Measurements from ENCODE around the gene PLXNB3. TPM values are rescaled to one million over a fixed set of nuclear protein-coding genes. Genes with fewer than 3 reads are reported as not detected.

Gene PLXNB3
- polyA plus RNA-seq, 1 donor from 2014 or later = 0.48 TPM

DNA sequence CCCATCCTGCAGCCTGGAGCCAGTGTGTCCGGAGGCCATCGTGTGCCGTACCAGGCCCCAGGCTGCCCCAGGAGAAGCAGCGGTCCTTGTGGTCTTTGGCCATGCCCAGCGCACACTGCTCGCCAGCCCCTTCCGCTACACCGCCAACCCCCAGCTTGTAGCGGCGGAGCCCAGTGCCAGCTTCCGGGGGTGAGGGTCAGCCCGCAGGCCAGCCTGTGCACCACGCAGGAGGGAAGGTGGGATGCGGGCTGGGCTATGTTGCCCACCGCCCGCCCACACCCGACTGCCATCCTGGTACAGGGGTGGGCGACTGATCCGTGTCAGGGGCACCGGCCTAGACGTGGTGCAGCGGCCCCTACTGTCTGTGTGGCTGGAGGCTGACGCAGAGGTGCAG is 9.2 kb downstream of the PLXNB3 start:
- no peak overlapping the region for H3K27ac ChIP-seq (ENCODE audit: low read length)
- H3K79me2 ChIP-seq (replicated peaks; ENCODE audit: insufficient read depth, low read length) = no peaks in the 10 kb centered on the region
- H3K36me3 ChIP-seq (ENCODE audit: insufficient read depth, low read length) = no peaks in the 10 kb centered on the region
- H3K9me2 ChIP-seq (ENCODE audit: insufficient read depth, low read length) = no peaks in the 10 kb centered on the region
- H3F3A ChIP-seq (ENCODE audit: insufficient read depth, low read length, poor library complexity, severe bottlenecking) = no peaks in the 10 kb centered on the region
- H3K4me2 ChIP-seq (ENCODE audit: low read length) = no peak overlapping the region
- no peaks in the 10 kb centered on the region for H4K20me1 ChIP-seq (ENCODE audit: insufficient read depth)
- H3K4me3 ChIP-seq (ENCODE audit: low read length) = no peak overlapping the region
- H3K9ac ChIP-seq (ENCODE audit: low read length) = no peak overlapping the region
- H2AFZ ChIP-seq (ENCODE audit: low read depth, low read length) = no peak overlapping the region
- H3K9me3 ChIP-seq (ENCODE audit: low read length) = no peaks in the 10 kb centered on the region
- TF ChIP-seq, protein P1, sequence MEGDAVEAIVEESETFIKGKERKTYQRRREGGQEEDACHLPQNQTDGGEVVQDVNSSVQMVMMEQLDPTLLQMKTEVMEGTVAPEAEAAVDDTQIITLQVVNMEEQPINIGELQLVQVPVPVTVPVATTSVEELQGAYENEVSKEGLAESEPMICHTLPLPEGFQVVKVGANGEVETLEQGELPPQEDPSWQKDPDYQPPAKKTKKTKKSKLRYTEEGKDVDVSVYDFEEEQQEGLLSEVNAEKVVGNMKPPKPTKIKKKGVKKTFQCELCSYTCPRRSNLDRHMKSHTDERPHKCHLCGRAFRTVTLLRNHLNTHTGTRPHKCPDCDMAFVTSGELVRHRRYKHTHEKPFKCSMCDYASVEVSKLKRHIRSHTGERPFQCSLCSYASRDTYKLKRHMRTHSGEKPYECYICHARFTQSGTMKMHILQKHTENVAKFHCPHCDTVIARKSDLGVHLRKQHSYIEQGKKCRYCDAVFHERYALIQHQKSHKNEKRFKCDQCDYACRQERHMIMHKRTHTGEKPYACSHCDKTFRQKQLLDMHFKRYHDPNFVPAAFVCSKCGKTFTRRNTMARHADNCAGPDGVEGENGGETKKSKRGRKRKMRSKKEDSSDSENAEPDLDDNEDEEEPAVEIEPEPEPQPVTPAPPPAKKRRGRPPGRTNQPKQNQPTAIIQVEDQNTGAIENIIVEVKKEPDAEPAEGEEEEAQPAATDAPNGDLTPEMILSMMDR (IDR thresholded peaks at IDR 0.05; ENCODE audit: poor library complexity, severe bottlenecking) = no peak
- TF ChIP-seq MXI1 (conservative IDR thresholded peaks at IDR 0.05; ENCODE audit: poor library complexity, severe bottlenecking) (no peak), EZH2 (IDR thresholded peaks at IDR 0.05; ENCODE audit: borderline replicate concordance, insufficient read depth, low read length, poor library complexity, severe bottlenecking) (no peak), SMC3 (conservative IDR thresholded peaks at IDR 0.05; ENCODE audit: poor library complexity) (no peak), EP300 (conservative IDR thresholded peaks at IDR 0.05; ENCODE audit: poor library complexity, severe bottlenecking) (no peak), TAF1 (IDR thresholded peaks at IDR 0.05; ENCODE audit: low read depth) (no peak)
- H3K27me3 ChIP-seq (ENCODE audit: insufficient read depth, low read depth, low read length) = no peaks in the 10 kb centered on the region

DNA sequence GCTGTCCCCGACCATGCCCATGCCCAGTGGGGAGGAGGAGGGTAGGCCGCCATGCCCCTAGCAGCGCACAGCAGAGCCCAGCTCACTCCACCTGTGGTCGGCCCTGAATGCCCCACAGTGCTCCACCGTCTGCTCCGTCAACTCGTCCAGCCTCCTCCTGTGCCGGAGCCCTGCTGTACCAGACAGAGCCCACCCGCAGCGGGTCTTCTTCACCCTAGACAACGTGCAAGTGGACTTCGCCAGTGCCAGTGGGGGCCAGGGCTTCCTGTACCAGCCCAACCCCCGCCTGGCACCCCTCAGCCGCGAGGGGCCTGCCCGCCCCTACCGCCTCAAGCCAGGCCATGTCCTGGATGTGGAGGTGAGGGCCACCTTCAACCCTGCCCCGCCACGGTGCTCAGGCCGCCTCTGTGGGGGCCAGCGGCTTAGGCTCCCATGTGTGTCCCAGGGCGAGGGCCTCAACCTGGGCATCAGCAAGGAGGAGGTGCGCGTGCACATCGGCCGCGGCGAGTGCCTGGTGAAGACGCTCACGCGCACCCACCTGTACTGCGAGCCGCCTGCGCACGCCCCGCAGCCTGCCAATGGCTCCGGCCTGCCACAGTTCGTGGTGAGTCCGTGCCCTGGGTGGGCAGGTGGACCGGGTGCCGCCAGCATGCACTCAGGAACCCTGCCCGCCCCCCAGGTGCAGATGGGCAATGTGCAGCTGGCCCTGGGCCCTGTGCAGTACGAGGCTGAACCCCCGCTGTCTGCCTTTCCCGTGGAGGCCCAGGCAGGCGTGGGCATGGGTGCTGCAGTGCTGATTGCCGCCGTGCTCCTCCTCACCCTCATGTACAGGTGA is 9.9 kb downstream of the PLXNB3 start:
- Histone ChIP-seq H3K79me2 (replicated peaks; ENCODE audit: insufficient read depth, low read length) (no peaks in the 10 kb centered on the region), H3K9me2 (ENCODE audit: insufficient read depth, low read length) (no peaks in the 10 kb centered on the region), H3K4me3 (ENCODE audit: low read length) (no peak overlapping the region), H3K27me3 (ENCODE audit: insufficient read depth, low read depth, low read length) (no peaks in the 10 kb centered on the region), H3K36me3 (ENCODE audit: insufficient read depth, low read length) (no peaks in the 10 kb centered on the region), H4K20me1 (ENCODE audit: insufficient read depth) (no peaks in the 10 kb centered on the region), H3K4me2 (ENCODE audit: low read length) (no peak overlapping the region), H3K9ac (ENCODE audit: low read length) (no peak overlapping the region), H3F3A (ENCODE audit: insufficient read depth, low read length, poor library complexity, severe bottlenecking) (no peaks in the 10 kb centered on the region), H2AFZ (ENCODE audit: low read depth, low read length) (no peak overlapping the region), H3K27ac (ENCODE audit: low read length) (no peak overlapping the region), H3K9me3 (ENCODE audit: low read length) (no peaks in the 10 kb centered on the region)
- TF ChIP-seq, protein P2, sequence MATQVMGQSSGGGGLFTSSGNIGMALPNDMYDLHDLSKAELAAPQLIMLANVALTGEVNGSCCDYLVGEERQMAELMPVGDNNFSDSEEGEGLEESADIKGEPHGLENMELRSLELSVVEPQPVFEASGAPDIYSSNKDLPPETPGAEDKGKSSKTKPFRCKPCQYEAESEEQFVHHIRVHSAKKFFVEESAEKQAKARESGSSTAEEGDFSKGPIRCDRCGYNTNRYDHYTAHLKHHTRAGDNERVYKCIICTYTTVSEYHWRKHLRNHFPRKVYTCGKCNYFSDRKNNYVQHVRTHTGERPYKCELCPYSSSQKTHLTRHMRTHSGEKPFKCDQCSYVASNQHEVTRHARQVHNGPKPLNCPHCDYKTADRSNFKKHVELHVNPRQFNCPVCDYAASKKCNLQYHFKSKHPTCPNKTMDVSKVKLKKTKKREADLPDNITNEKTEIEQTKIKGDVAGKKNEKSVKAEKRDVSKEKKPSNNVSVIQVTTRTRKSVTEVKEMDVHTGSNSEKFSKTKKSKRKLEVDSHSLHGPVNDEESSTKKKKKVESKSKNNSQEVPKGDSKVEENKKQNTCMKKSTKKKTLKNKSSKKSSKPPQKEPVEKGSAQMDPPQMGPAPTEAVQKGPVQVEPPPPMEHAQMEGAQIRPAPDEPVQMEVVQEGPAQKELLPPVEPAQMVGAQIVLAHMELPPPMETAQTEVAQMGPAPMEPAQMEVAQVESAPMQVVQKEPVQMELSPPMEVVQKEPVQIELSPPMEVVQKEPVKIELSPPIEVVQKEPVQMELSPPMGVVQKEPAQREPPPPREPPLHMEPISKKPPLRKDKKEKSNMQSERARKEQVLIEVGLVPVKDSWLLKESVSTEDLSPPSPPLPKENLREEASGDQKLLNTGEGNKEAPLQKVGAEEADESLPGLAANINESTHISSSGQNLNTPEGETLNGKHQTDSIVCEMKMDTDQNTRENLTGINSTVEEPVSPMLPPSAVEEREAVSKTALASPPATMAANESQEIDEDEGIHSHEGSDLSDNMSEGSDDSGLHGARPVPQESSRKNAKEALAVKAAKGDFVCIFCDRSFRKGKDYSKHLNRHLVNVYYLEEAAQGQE (IDR thresholded peaks at IDR 0.05; ENCODE audit: borderline replicate concordance) = no peak
- no peak for TF ChIP-seq RAD21 (conservative IDR thresholded peaks at IDR 0.05)
- TF ChIP-seq, protein P1 (IDR thresholded peaks at IDR 0.05; ENCODE audit: poor library complexity, severe bottlenecking) = no peak
- no peak for TF ChIP-seq POLR2AphosphoS5 (IDR thresholded peaks at IDR 0.05)
- TF ChIP-seq MXI1 (conservative IDR thresholded peaks at IDR 0.05; ENCODE audit: poor library complexity, severe bottlenecking) = no peak
- TF ChIP-seq SMC3 (conservative IDR thresholded peaks at IDR 0.05; ENCODE audit: poor library complexity) = no peak

All from neural cell (in vitro differentiated cells).